Karpas-422 (cell line): ENCODE data around the gene FLCN. TPM values are rescaled to one million over a fixed set of nuclear protein-coding genes. Genes with fewer than 3 reads are reported as not detected.

ENCODE experiments used
- small RNA-seq: library from RNA; depleted of rRNA; stranded (forward); fragments of <200 nt; gene quantifications from one replicate; pipeline ENCODE3, GENCODE V24; 2014
- total RNA-seq: library from RNA; depleted of rRNA; stranded (reverse); fragments of >200 nt; shearing (Covaris generic); gene quantifications from 2 replicates; pipeline ENCODE4 v1.2.3, GENCODE V29; 2014; ENCODE audit warnings: low replicate concordance; rRNA removed

FLCN gene
- total RNA-seq, 1 experiment from 2014 or later = 15.6 TPM

Small RNA genes within 50 kb of the gene (small RNA-seq; reads per million reads assigned to genes)
- not detected for gene RNU6-767P

Other genes starting within 250 kb of the FLCN start
- gene MPRIP, start 194.7 kb downstream of the FLCN start, total RNA-seq = 44.1 and 49.3 TPM in 2 replicates
- gene PLD6, start 30.8 kb downstream of the FLCN start, total RNA-seq = 0.14 TPM in 1 of 2 replicates, not detected in the other
- gene COPS3, start 44.1 kb upstream of the FLCN start, total RNA-seq = 50.4 and 110 TPM in 2 replicates
- 23.6 and 38.0 TPM in 2 replicates for gene NT5M, start 66.2 kb upstream of the FLCN start, total RNA-seq
- gene MED9, start 239.8 kb upstream of the FLCN start, total RNA-seq = 8.8 and 17.6 TPM in 2 replicates